Activated naive CD4-positive, alpha-beta T cell treated with anti-CD3 and anti-CD28 coated beads, Interleukin-2, amount 50 U/mL, for 24 hours (primary cell): ENCODE results near the gene LCP2.
A peak's percentile ranks its signal among the peaks of the same experiment; 100 is the strongest.

Experiments
- H3K27ac Mint-ChIP-seq: one replicate; pipeline ENCODE4 v1.8.0; 2021; ENCODE audit warnings: mild to moderate bottlenecking, mixed read lengths
- H3K27me3 Mint-ChIP-seq: one replicate; pipeline ENCODE4 v1.8.0; 2021; ENCODE audit warnings: mixed read lengths
- H3K36me3 Mint-ChIP-seq: one replicate; pipeline ENCODE4 v1.8.0; 2021; ENCODE audit warnings: mixed read lengths
- H3K4me1 Mint-ChIP-seq: one replicate; pipeline ENCODE4 v1.8.0; 2021; ENCODE audit warnings: mixed read lengths
- H3K4me3 Mint-ChIP-seq: one replicate; pipeline ENCODE4 v1.8.0; 2021; ENCODE audit warnings: mild to moderate bottlenecking, mixed read lengths
- H3K9me3 Mint-ChIP-seq: one replicate; pipeline ENCODE4 v1.8.0; 2021; ENCODE audit warnings: mixed read lengths

Gene LCP2

GRCh38 chr5:170293273-170293672 lies 4.3 kb downstream of the LCP2 start:
- H3K4me3 Mint-ChIP-seq: peak overlapping the region; percentile 100
- H3K9me3 Mint-ChIP-seq: no peaks in the 10 kb centered on the region
- H3K27me3 Mint-ChIP-seq: no peaks in the 10 kb centered on the region
- H3K36me3 Mint-ChIP-seq: peaks cover 36% of the 10 kb centered on the region
- H3K4me1 Mint-ChIP-seq: peaks cover 72% of the 10 kb centered on the region
- peak overlapping the region; percentile 99 for H3K27ac Mint-ChIP-seq

GRCh38 chr5:170292179-170293104 lies 5.1 kb downstream of the LCP2 start:
- H3K36me3 Mint-ChIP-seq: peaks cover 43% of the 10 kb centered on the region
- no peaks in the 10 kb centered on the region for H3K27me3 Mint-ChIP-seq
- peak overlapping the region; percentile 99 for H3K27ac Mint-ChIP-seq
- H3K4me1 Mint-ChIP-seq: peaks cover 74% of the 10 kb centered on the region
- H3K9me3 Mint-ChIP-seq: no peaks in the 10 kb centered on the region
- peak overlapping the region; percentile 100 for H3K4me3 Mint-ChIP-seq

GRCh38 chr5:170290498-170290897 lies 7.1 kb downstream of the LCP2 start:
- Mint-ChIP-seq H3K4me3 (peak overlapping the region; percentile 100), H3K9me3 (no peaks in the 10 kb centered on the region), H3K27ac (peak overlapping the region; percentile 99), H3K4me1 (peaks cover 94% of the 10 kb centered on the region), H3K27me3 (no peaks in the 10 kb centered on the region), H3K36me3 (peaks cover 57% of the 10 kb centered on the region)

- H3K4me1 Mint-ChIP-seq: peaks cover 100% of the 10 kb centered on the region
- H3K27ac Mint-ChIP-seq: peak overlapping the region; percentile 99
- no peaks in the 10 kb centered on the region for H3K27me3 Mint-ChIP-seq
- H3K9me3 Mint-ChIP-seq: no peaks in the 10 kb centered on the region
- H3K36me3 Mint-ChIP-seq: peaks cover 59% of the 10 kb centered on the region
- H3K4me3 Mint-ChIP-seq: peak overlapping the region; percentile 88
Measured at GRCh38 chr5:170289764-170290163, 7.8 kb downstream of the LCP2 start.

GRCh38 chr5:170289121-170289520 lies 8.5 kb downstream of the LCP2 start:
- peak overlapping the region; percentile 99 for H3K27ac Mint-ChIP-seq
- peaks cover 63% of the 10 kb centered on the region for H3K36me3 Mint-ChIP-seq
- H3K4me3 Mint-ChIP-seq: peak overlapping the region; percentile 88
- no peaks in the 10 kb centered on the region for H3K9me3 Mint-ChIP-seq
- no peaks in the 10 kb centered on the region for H3K27me3 Mint-ChIP-seq
- H3K4me1 Mint-ChIP-seq: peaks cover 100% of the 10 kb centered on the region

GRCh38 chr5:170288551-170288950 lies 9.0 kb downstream of the LCP2 start:
- peaks cover 64% of the 10 kb centered on the region for H3K36me3 Mint-ChIP-seq
- no peaks in the 10 kb centered on the region for H3K9me3 Mint-ChIP-seq
- H3K4me1 Mint-ChIP-seq: peaks cover 100% of the 10 kb centered on the region
- peak overlapping the region; percentile 88 for H3K4me3 Mint-ChIP-seq
- H3K27ac Mint-ChIP-seq: peak overlapping the region; percentile 99
- no peaks in the 10 kb centered on the region for H3K27me3 Mint-ChIP-seq

- Mint-ChIP-seq H3K4me1 (peaks cover 100% of the 10 kb centered on the region), H3K4me3 (peak overlapping the region; percentile 31), H3K9me3 (no peaks in the 10 kb centered on the region), H3K27me3 (no peaks in the 10 kb centered on the region), H3K27ac (peak overlapping the region; percentile 99), H3K36me3 (peaks cover 66% of the 10 kb centered on the region)
Measured at GRCh38 chr5:170288151-170288550, 9.4 kb downstream of the LCP2 start.

- Mint-ChIP-seq H3K9me3 (no peaks in the 10 kb centered on the region), H3K27me3 (no peaks in the 10 kb centered on the region), H3K4me1 (peaks cover 100% of the 10 kb centered on the region), H3K27ac (peak overlapping the region; percentile 97), H3K4me3 (peak overlapping the region; percentile 63), H3K36me3 (peaks cover 65% of the 10 kb centered on the region)
Measured at GRCh38 chr5:170287532-170287931, 10.0 kb downstream of the LCP2 start.

GRCh38 chr5:170286386-170286925 lies 11.1 kb downstream of the LCP2 start:
- peak overlapping the region; percentile 17 for H3K4me3 Mint-ChIP-seq
- peak overlapping the region; percentile 97 for H3K27ac Mint-ChIP-seq
- H3K4me1 Mint-ChIP-seq: peaks cover 100% of the 10 kb centered on the region

GRCh38 chr5:170285181-170285580 lies 12.4 kb downstream of the LCP2 start:
- Mint-ChIP-seq H3K4me1 (peaks cover 98% of the 10 kb centered on the region), H3K9me3 (no peaks in the 10 kb centered on the region), H3K27ac (peak overlapping the region; percentile 97), H3K4me3 (peak overlapping the region; percentile 61), H3K27me3 (no peaks in the 10 kb centered on the region), H3K36me3 (peaks cover 55% of the 10 kb centered on the region)

More at GRCh38 chr5:170286386-170286925, 11.1 kb downstream of the LCP2 start:
- H3K27me3 Mint-ChIP-seq: no peaks in the 10 kb centered on the region
- no peaks in the 10 kb centered on the region for H3K9me3 Mint-ChIP-seq
- H3K36me3 Mint-ChIP-seq: peaks cover 62% of the 10 kb centered on the region

- no peaks in the 10 kb centered on the region for H3K9me3 Mint-ChIP-seq
- peak overlapping the region; percentile 37 for H3K4me3 Mint-ChIP-seq
- H3K36me3 Mint-ChIP-seq: peaks cover 48% of the 10 kb centered on the region
- H3K27ac Mint-ChIP-seq: peak overlapping the region; percentile 97
- peaks cover 98% of the 10 kb centered on the region for H3K4me1 Mint-ChIP-seq
- H3K27me3 Mint-ChIP-seq: no peaks in the 10 kb centered on the region
Measured at GRCh38 chr5:170284231-170284630, 13.3 kb downstream of the LCP2 start.

- peaks cover 46% of the 10 kb centered on the region for H3K36me3 Mint-ChIP-seq
- H3K27ac Mint-ChIP-seq: peak overlapping the region; percentile 82
- peaks cover 97% of the 10 kb centered on the region for H3K4me1 Mint-ChIP-seq
- no peaks in the 10 kb centered on the region for H3K27me3 Mint-ChIP-seq
- H3K9me3 Mint-ChIP-seq: no peaks in the 10 kb centered on the region
- peak overlapping the region; percentile 33 for H3K4me3 Mint-ChIP-seq
Measured at GRCh38 chr5:170283296-170283695, 14.3 kb downstream of the LCP2 start.

GRCh38 chr5:170280011-170280493 lies 17.5 kb downstream of the LCP2 start:
- H3K27me3 Mint-ChIP-seq: no peaks in the 10 kb centered on the region
- peak overlapping the region; percentile 48 for H3K4me3 Mint-ChIP-seq
- H3K9me3 Mint-ChIP-seq: no peaks in the 10 kb centered on the region

GRCh38 chr5:170279459-170279817 lies 18.1 kb downstream of the LCP2 start:
- no peaks in the 10 kb centered on the region for H3K27me3 Mint-ChIP-seq
- H3K36me3 Mint-ChIP-seq: peaks cover 27% of the 10 kb centered on the region
- peak overlapping the region; percentile 48 for H3K4me3 Mint-ChIP-seq
- peak overlapping the region; percentile 84 for H3K27ac Mint-ChIP-seq
- peaks cover 95% of the 10 kb centered on the region for H3K4me1 Mint-ChIP-seq
- H3K9me3 Mint-ChIP-seq: no peaks in the 10 kb centered on the region

More at GRCh38 chr5:170280011-170280493, 17.5 kb downstream of the LCP2 start:
- Mint-ChIP-seq H3K36me3 (peaks cover 30% of the 10 kb centered on the region), H3K27ac (peak overlapping the region; percentile 84), H3K4me1 (peaks cover 96% of the 10 kb centered on the region)

- Mint-ChIP-seq H3K4me3 (peak overlapping the region; percentile 81), H3K27me3 (no peaks in the 10 kb centered on the region), H3K27ac (peak overlapping the region; percentile 88), H3K36me3 (peaks cover 27% of the 10 kb centered on the region), H3K9me3 (no peaks in the 10 kb centered on the region), H3K4me1 (peaks cover 95% of the 10 kb centered on the region)
Measured at GRCh38 chr5:170278611-170279458, 18.7 kb downstream of the LCP2 start.
